MCF 10A (cell line): ENCODE results near the gene RIN3. TPM values are rescaled to one million over a fixed set of nuclear protein-coding genes. Genes with fewer than 3 reads are reported as not detected.

Experiments used
- BruUV-seq: library from RNA; stranded (reverse); fragments of 400-500 nt; replicated peaks from 2 replicates; lab custom pipeline; 2021; lab: Mats Ljungman, UMichigan
- CTCF ChIA-PET: fragments of 300-600 bp; sonication (Branson Sonifier 250); formaldehyde crosslinking; extraction: SDS; loops from one replicate; lab custom pipeline; 2021; ENCODE audit warnings: antibody characterized with exemption, inconsistent platforms; lab: Yijun Ruan, JAX
- POLR2A ChIA-PET: fragments of 300-600, 350-650 bp; sonication (Branson Sonifier 250); formaldehyde crosslinking; extraction: SDS; loops from one replicate; lab custom pipeline; 2020; ENCODE audit warnings: antibody characterized with exemption, inconsistent platforms; lab: Yijun Ruan, JAX
- DNase-seq: peaks from one replicate; pipeline ENCODE4 v3.0.0-alpha.2; 2018; ENCODE audit not compliant: unreplicated experiment
- H3K27ac Mint-ChIP-seq: one replicate; pipeline ENCODE4 v1.8.0; 2022; ENCODE audit warnings: mild to moderate bottlenecking, low read depth, mixed read lengths; ENCODE audit not compliant: unreplicated experiment
- H3K27me3 Mint-ChIP-seq: one replicate; pipeline ENCODE4 v1.8.0; 2022; ENCODE audit warnings: mixed read lengths; ENCODE audit not compliant: insufficient read depth, unreplicated experiment
- H3K36me3 Mint-ChIP-seq: one replicate; pipeline ENCODE4 v1.8.0; 2022; ENCODE audit warnings: mild to moderate bottlenecking, moderate library complexity, mixed read lengths; ENCODE audit not compliant: insufficient read depth, unreplicated experiment
- H3K4me1 Mint-ChIP-seq: one replicate; pipeline ENCODE4 v1.8.0; 2022; ENCODE audit warnings: mixed read lengths; ENCODE audit not compliant: insufficient read depth, unreplicated experiment
- H3K4me3 Mint-ChIP-seq: one replicate; pipeline ENCODE4 v1.8.0; 2022; ENCODE audit warnings: mild to moderate bottlenecking, moderate library complexity, mixed read lengths; ENCODE audit not compliant: unreplicated experiment
- H3K9me3 Mint-ChIP-seq: one replicate; pipeline ENCODE4 v1.8.0; 2022; ENCODE audit warnings: mixed read lengths; ENCODE audit not compliant: unreplicated experiment
- CTCF ChIP-seq: fragments of 200-600 bp; IDR thresholded peaks from one replicate; pipeline ENCODE4 v1.8.0; 2022; ENCODE audit warnings: antibody characterized with exemption, mild to moderate bottlenecking; ENCODE audit not compliant: unreplicated experiment
- intact Hi-C: fragments of 100-400 bp; cut with micrococcal nuclease; formaldehyde crosslinking; loops from 2 replicates; pipeline ENCODE4 v1.14.1; 2022
- total RNA-seq: library from RNA; stranded (reverse); gene quantifications from 2 replicates; pipeline ENCODE4 v1.2.3, GENCODE V29; 2022

The RIN3 gene
- total RNA-seq, 1 experiment from 2014 or later: 14.2 TPM

- peaks cover 5% of the 10 kb centered on the region for H3K36me3 Mint-ChIP-seq
- peak; percentile 70 for DNase-seq
- no peaks in the 10 kb centered on the region for H3K9me3 Mint-ChIP-seq
- H3K4me1 Mint-ChIP-seq: peaks cover 3% of the 10 kb centered on the region
- no peaks in the 10 kb centered on the region for H3K27me3 Mint-ChIP-seq
- intact Hi-C loops: no loop called here
- ChIA-PET POLR2A (no interaction called here), CTCF (interaction anchor here (1.6 to 1.7 kb wide), 2 partner anchors 8 to 22 kb away, joined by 3 to 7 read pairs; no protein-coding TSS in a partner anchor)
- H3K4me3 Mint-ChIP-seq: no peak overlapping the region
- peak overlapping the region; percentile 63 for H3K27ac Mint-ChIP-seq
- no TSS peak for BruUV-seq
- no peak for TF ChIP-seq CTCF
Measured at GRCh38 chr14:92659765-92660561, 146.4 kb downstream of the RIN3 start.

- intact Hi-C loops: no loop called here
- CTCF ChIA-PET: interaction anchor here (1.6 kb wide), 1 partner anchor 21 kb away, joined by 3 read pairs; no protein-coding TSS in a partner anchor
Measured at GRCh38 chr14:92660571-92660970, 147.0 kb downstream of the RIN3 start.

GRCh38 chr14:92663049-92663448, 149.5 kb downstream of the RIN3 start:
- BruUV-seq: no TSS peak
- POLR2A ChIA-PET: interaction anchor here (0.6 kb wide), 1 partner anchor 68 kb away, joined by 4 read pairs; no protein-coding TSS in a partner anchor
- H3K27me3 Mint-ChIP-seq: no peaks in the 10 kb centered on the region
- no peak for TF ChIP-seq CTCF
- H3K4me3 Mint-ChIP-seq: no peak overlapping the region
- no peak for DNase-seq
- no peaks in the 10 kb centered on the region for H3K9me3 Mint-ChIP-seq
- intact Hi-C loops: no loop called here
- H3K27ac Mint-ChIP-seq: no peak overlapping the region
- peaks cover 5% of the 10 kb centered on the region for H3K36me3 Mint-ChIP-seq
- H3K4me1 Mint-ChIP-seq: peaks cover 2% of the 10 kb centered on the region
- CTCF ChIA-PET: interaction anchor here (1.1 kb wide), 1 partner anchor 11 kb away, joined by 3 read pairs; no protein-coding TSS in a partner anchor

More at GRCh38 chr14:92660571-92660970, 147.0 kb downstream of the RIN3 start:
- POLR2A ChIA-PET: no interaction called here
- no peak for DNase-seq
- no peaks in the 10 kb centered on the region for H3K27me3 Mint-ChIP-seq
- BruUV-seq: no TSS peak
- H3K9me3 Mint-ChIP-seq: no peaks in the 10 kb centered on the region
- H3K4me3 Mint-ChIP-seq: no peak overlapping the region
- no peak overlapping the region for H3K27ac Mint-ChIP-seq
- peaks cover 3% of the 10 kb centered on the region for H3K4me1 Mint-ChIP-seq
- peaks cover 5% of the 10 kb centered on the region for H3K36me3 Mint-ChIP-seq
- no peak for TF ChIP-seq CTCF

- no TSS peak for BruUV-seq
- Mint-ChIP-seq H3K36me3 (peaks cover 5% of the 10 kb centered on the region), H3K4me3 (no peak overlapping the region), H3K27ac (no peak overlapping the region), H3K4me1 (peaks cover 5% of the 10 kb centered on the region), H3K27me3 (no peaks in the 10 kb centered on the region), H3K9me3 (no peaks in the 10 kb centered on the region)
- CTCF ChIA-PET: interaction anchor here (1.0 kb wide), 1 partner anchor 15 kb away, joined by 3 read pairs; no protein-coding TSS in a partner anchor
- POLR2A ChIA-PET: no interaction called here
- no peak for DNase-seq
- intact Hi-C loops: no loop called here
- no peak for TF ChIP-seq CTCF
Measured at GRCh38 chr14:92665661-92666110, 152.1 kb downstream of the RIN3 start.
